ENCODE results near the gene TPCN2. TPM values are rescaled to one million over a fixed set of nuclear protein-coding genes. Genes with fewer than 3 reads are reported as not detected.

TPCN2 gene
- total and polyA plus RNA-seq, 12 donors: 3.1 to 21.6 (median 10.4) TPM

DNA sequence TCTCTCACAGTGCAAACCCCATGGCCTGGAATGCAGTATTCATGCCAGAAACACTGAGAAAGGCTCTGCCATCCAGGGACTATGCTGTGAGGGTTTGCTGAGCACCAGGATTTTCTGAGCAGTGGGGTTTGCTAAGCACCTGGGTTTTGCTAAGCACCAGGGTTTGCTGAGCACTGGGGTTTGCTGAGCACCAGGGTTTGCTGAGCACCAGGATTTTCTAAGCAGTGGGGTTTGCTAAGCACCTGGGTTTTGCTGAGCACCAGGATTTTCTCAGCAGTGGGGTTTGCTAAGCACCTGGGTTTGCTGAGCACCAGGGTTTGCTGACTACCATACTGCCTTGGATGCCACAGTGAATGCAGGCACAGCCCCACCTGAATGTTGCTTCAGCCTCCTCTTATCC is 58.7 kb downstream of the TPCN2 start:
- intact Hi-C loops (cut with DNase I): loop anchor here in 1 of 2 donors (10.0 kb wide), 2 partner anchors 187 to 777 kb away; partner anchors contain the start of gene MYEOV
- Histone ChIP-seq H3K27ac (no peak overlapping the region), H3K4me3 (no peak overlapping the region), H3K4me1 (replicated peaks in 1 of 2) (no peaks in the 10 kb centered on the region), H3K27me3 (no peaks in the 10 kb centered on the region), H3K36me3 (replicated peaks in 1 of 2) (no peaks in the 10 kb centered on the region), H3K9me3 (replicated peaks in 1 of 3) (no peaks in the 10 kb centered on the region)
- TF ChIP-seq, protein P1, sequence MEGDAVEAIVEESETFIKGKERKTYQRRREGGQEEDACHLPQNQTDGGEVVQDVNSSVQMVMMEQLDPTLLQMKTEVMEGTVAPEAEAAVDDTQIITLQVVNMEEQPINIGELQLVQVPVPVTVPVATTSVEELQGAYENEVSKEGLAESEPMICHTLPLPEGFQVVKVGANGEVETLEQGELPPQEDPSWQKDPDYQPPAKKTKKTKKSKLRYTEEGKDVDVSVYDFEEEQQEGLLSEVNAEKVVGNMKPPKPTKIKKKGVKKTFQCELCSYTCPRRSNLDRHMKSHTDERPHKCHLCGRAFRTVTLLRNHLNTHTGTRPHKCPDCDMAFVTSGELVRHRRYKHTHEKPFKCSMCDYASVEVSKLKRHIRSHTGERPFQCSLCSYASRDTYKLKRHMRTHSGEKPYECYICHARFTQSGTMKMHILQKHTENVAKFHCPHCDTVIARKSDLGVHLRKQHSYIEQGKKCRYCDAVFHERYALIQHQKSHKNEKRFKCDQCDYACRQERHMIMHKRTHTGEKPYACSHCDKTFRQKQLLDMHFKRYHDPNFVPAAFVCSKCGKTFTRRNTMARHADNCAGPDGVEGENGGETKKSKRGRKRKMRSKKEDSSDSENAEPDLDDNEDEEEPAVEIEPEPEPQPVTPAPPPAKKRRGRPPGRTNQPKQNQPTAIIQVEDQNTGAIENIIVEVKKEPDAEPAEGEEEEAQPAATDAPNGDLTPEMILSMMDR (IDR thresholded peaks at IDR 0.05): no peak
- TF ChIP-seq POLR2A (IDR thresholded peaks at IDR 0.05): no peak
- DNase-seq: no peak

DNA sequence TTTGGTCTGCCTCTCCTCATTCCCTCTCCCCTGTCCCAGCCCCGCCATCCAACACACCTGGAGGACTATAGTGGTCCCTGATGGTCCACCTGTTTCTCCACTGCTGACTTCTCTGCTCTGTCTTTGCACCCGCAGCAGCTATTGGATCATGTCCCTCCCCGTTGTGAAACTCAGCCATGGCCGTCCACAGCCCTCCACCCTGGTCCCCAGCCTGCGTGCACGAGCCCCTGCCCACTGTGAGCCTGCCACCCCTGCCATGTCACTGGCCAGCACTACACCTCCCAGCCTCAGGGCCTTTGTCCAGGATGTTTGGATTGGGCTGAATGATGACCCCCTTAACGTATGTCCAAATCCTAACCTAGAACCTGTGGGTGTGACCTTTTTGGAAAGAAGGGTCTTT is 59.3 kb downstream of the TPCN2 start:
- intact Hi-C loops (cut with DNase I): loop anchor here in 1 of 2 donors (10.0 kb wide), 2 partner anchors 187 to 777 kb away; partner anchors contain the start of gene MYEOV
- H3K27me3 ChIP-seq: no peaks in the 10 kb centered on the region
- no peaks in the 10 kb centered on the region for H3K36me3 ChIP-seq (replicated peaks in 1 of 2)
- H3K4me3 ChIP-seq: no peak overlapping the region
- no peaks in the 10 kb centered on the region for H3K4me1 ChIP-seq (replicated peaks in 1 of 2)
- H3K9me3 ChIP-seq (replicated peaks in 1 of 3): no peaks in the 10 kb centered on the region
- no peak overlapping the region for H3K27ac ChIP-seq
- no peak for DNase-seq
- WGBS, 4 donors: 88 to 95% (median 93%) methylated on average over 7 of the region's 7 CpGs
- no peak for TF ChIP-seq POLR2A (IDR thresholded peaks at IDR 0.05)
- TF ChIP-seq, protein P1 (IDR thresholded peaks at IDR 0.05): no peak

DNA sequence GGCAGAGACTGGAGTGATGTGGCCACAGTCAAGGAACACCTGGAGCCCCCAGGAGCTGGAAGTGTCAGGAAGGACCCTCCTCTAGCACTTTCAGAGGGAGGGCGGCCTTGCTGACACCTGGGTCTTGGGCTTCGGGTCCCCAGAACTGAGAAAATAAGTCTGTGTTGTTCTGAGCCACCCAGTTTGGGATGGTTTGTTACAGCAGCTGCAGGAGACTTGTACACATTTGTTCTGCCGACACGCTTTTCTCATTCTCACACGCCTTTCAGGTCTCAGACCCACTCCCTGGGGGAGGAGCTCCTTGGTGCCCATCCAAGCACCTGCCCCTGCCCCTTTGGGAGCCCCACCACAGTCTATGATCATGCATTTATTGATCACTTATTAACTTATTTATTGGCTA is 59.8 kb downstream of the TPCN2 start:
- Histone ChIP-seq H3K27ac (no peak overlapping the region), H3K36me3 (replicated peaks in 1 of 2) (no peaks in the 10 kb centered on the region), H3K4me3 (no peak overlapping the region), H3K9me3 (replicated peaks in 1 of 3) (no peaks in the 10 kb centered on the region), H3K4me1 (replicated peaks in 1 of 2) (no peaks in the 10 kb centered on the region), H3K27me3 (no peaks in the 10 kb centered on the region)
- intact Hi-C loops (cut with DNase I): loop anchor here in 1 of 2 donors (10.0 kb wide), 2 partner anchors 186 to 776 kb away; partner anchors contain the start of gene MYEOV
- WGBS, 4 donors: 94 to 97% (median 95%) methylated on average over 4 to 5 of the region's 5 CpGs
- no peak for TF ChIP-seq POLR2A (IDR thresholded peaks at IDR 0.05)
- TF ChIP-seq, protein P1 (IDR thresholded peaks at IDR 0.05): no peak
- DNase-seq: no peak

DNA sequence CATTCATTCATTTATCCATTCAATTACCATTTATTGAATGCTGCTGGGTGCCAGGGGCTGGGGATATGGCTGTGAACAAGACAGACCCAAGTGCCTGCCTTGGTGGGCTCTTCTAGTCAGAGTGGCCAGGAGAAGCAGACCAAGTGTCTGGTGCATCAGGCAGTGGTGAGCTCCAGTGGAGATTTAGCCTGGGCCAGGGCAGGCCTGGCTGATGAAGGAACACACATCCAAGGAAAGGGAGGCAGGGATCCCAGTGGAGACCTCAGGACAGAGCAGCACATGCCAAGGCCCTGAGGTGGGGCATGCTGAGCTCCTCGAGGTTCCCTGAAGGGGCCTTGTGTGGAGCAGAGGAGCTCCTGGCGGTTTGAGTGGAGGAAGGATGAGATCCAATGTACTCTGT is 60.4 kb downstream of the TPCN2 start:
- no peaks in the 10 kb centered on the region for H3K27me3 ChIP-seq
- H3K9me3 ChIP-seq (replicated peaks in 1 of 3): no peaks in the 10 kb centered on the region
- no peaks in the 10 kb centered on the region for H3K4me1 ChIP-seq (replicated peaks in 1 of 2)
- no peak overlapping the region for H3K4me3 ChIP-seq
- 89 to 100% (median 92%) methylated on average over 1 to 2 of the region's 2 CpGs for WGBS, 4 donors
- TF ChIP-seq POLR2A (IDR thresholded peaks at IDR 0.05): no peak
- TF ChIP-seq, protein P1 (IDR thresholded peaks at IDR 0.05): no peak
- no peak for DNase-seq
- intact Hi-C loops (cut with DNase I): loop anchor here in 1 of 2 donors (10.0 kb wide), 2 partner anchors 186 to 776 kb away; partner anchors contain the start of gene MYEOV
- H3K27ac ChIP-seq: no peak overlapping the region
- H3K36me3 ChIP-seq (replicated peaks in 1 of 2): no peaks in the 10 kb centered on the region
